ENCODE results near the gene BRINP2.
"Not testable (repeated sequence)": the region's sequence is repeated elsewhere in the genome, so short reads cannot be mapped to it uniquely, and the experiment has no call there.

BRINP2 gene

DNA sequence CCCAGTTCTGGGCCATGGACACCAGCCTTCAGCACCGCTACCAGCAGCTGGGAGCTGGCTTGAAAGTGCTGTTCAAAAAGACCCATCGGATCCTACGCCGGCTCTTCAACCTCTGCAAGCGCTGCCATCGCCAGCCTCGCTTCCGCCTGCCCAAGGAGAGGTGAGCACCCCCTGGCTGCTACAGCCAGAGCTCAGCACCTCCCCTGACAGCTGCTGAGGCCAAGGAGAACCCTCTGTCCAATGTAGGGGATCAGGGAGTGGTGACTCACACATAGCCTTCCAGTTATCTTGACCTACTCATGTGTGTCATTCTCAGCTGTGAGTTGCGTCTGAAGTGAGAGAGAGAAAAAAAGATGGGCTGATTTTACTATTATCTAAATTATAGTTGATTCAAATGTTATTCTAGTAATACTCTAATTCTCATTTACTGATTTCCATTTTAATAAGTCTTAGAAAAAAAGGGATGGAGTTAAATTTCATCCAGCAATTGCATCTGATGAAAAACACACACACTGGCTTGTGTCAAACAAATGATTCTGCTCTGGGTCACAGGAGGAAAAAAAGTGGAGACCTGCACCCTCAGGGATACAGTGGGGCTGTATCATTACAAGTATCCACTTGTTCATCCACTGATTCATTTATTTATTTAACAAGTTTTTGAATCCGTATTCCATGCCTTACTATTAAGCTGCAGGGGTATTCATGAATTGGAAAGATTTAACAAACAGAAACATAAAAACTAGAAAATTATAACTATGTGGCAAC is 108.0 kb downstream of the BRINP2 start:
- DNase-seq, result no peak

DNA sequence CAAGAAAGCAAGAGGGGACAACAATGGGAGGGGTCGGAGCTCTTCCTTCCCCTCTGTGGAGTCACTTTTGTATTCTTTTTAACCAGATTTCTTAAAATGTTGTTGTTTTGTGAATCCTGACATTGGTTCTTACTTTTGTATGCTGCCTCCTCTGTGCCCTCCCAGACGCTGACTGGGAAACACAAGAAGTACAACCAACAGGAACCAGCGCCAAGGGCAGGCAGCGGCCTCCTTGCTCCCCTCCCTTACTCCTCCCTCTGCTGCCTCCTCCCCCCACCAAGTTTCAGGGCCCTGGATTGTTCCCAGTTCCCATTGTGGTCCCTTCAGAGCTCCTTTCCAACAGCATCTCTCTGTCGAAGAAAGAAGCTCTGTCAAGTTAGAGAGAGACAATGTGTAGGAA is 111.1 kb downstream of the BRINP2 start:
- no peak for DNase-seq

- DNase-seq, result no peak
Observed at GRCh38 chr1:177282976-177283375, 112.2 kb downstream of the BRINP2 start.

- no peak for DNase-seq
Observed at GRCh38 chr1:177283380-177283779, 112.6 kb downstream of the BRINP2 start.

- no peak for DNase-seq
Observed at GRCh38 chr1:177286396-177286795, 115.6 kb downstream of the BRINP2 start.

DNA sequence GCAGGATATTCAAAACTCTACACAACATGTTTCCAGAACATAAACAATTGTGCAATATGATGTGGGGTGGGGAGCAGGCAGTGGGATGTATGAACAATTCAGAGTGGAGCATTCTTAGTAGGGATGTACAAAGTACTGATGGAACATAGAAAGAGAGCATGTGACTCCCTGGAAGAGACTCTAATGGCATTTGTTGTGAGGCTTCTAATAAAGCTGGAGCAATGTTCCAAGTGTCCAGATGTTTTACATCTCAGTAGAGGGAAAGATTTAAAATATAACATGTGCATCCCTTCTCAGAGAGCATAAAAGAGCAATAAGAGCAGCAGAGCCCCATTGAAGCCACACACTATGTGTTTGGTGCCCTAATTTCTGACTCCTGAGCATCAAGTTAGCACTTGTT is 116.5 kb downstream of the BRINP2 start:
- DNase-seq, result no peak

DNA sequence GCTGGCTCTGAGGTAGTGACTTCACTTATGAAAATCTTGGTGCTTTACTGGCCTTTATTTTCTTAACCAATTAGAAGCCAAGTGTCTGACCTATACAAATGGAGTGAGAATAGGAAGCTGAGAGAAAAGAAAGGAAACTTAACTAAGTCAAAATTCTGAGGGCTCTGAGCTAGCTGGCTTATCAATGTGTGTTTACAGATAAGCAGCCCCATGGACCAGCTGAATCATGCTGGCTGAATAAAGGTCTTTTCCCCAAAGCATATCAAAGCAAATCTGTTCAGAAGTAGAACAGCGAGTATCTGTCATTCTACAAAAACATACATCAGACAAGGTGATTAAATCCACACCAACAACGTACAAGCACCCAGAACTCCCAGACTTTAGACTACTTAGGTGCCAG is 117.2 kb downstream of the BRINP2 start:
- no peak for DNase-seq

DNA sequence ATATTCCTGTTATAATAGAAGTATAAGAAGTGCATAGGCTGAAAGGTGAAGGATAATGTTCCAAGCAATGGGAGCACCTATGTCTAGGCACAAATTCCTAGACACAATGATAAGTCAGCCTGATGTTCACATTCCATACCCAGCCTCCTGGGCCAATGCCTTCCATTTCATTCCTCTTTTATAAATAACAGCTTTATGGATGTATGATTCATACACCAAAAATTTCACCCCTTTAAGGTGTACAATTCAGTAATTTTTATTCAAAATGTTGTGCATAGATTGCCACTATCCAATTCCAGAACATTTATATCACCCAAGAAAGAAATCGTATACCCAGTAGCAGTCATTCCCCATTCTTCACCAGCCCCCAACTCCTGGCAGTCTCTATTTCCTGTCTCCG is 118.8 kb downstream of the BRINP2 start:
- DNase-seq, result no peak

DNA sequence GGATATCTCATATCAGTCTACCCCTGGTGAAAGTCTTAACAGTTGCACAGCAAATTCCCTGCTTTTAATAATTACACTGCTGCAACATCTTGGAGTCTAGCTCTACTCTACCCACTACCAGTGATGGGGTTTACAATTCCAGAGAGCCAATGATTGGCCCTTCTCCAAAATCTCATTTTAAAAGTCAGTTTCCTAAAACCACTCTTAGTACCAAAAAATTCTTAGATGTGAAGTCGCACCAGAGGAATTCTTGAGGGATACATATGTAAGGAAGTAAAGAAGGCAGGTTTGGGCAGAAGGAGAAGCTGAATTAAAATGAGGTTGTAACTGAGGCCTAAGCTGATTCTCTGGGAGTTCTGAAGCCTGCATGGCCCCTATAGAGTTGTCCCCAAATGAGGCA is 129.7 kb downstream of the BRINP2 start:
- DNase-seq, result no peak

DNA sequence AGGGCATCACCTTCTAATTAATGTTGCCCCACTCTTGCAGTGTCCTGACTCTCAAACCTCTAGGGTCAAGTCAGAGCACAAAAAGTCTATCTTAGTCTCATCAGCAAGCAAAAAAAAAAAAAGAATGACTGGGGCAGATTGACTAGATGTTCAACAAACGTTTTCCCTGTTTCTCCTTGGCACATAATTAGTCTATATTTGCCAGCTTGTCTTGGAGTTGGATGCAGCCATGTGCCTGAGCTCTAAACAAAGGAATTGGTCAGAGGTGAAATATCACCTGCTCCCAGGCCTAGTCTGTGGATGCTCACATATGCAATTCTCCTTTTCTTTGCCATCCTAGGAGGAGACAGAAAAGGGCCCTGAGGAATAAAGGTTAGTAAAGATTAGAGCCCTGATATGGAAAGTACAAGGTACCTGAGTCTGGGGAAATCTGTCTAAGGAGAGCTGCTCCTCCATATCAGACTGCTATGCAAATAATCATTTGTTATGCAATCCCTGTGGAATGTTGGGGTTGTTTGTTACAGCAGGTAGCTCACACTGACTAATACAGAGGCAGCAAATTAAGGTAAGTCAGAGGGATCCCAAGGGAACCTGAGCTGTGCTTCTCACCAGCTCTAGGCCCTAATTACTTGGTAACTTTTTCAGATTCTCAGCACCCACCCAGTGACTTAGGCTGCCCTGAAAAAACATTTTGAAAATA is 130.8 kb downstream of the BRINP2 start:
- no peak for DNase-seq

DNA sequence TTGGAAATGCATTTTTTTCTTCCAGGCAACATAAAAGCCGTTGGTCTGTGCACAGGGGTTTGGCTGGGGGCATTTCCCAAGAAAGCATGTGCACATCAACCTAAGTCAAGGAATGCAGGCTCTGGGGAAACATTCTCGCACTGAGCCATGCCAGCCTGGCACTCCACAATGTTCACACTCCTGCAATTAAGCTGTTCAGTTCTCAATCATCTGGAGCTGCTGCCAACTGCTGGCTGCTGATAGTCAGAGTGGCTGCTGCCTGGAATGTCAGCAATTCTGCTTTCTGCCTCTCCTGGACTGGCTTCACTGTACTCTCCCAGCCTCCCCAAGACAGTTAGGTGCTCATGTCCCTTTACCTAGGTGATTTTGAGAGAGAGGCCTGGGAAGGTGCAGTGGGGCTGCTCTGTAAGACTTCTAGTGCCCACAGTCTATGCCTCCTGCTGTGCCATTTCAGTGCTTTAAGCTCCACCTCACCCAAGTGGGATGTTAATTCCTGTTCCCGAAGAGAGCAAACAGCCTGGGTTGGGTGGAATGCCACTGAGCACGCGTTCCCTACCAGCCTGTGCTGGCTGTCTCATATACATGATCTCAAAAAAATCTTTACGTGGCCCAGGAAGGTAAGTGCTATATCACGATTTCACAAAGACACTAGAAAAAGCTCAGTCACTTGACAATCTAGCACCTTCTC is 131.7 kb downstream of the BRINP2 start:
- no peak for DNase-seq

DNA sequence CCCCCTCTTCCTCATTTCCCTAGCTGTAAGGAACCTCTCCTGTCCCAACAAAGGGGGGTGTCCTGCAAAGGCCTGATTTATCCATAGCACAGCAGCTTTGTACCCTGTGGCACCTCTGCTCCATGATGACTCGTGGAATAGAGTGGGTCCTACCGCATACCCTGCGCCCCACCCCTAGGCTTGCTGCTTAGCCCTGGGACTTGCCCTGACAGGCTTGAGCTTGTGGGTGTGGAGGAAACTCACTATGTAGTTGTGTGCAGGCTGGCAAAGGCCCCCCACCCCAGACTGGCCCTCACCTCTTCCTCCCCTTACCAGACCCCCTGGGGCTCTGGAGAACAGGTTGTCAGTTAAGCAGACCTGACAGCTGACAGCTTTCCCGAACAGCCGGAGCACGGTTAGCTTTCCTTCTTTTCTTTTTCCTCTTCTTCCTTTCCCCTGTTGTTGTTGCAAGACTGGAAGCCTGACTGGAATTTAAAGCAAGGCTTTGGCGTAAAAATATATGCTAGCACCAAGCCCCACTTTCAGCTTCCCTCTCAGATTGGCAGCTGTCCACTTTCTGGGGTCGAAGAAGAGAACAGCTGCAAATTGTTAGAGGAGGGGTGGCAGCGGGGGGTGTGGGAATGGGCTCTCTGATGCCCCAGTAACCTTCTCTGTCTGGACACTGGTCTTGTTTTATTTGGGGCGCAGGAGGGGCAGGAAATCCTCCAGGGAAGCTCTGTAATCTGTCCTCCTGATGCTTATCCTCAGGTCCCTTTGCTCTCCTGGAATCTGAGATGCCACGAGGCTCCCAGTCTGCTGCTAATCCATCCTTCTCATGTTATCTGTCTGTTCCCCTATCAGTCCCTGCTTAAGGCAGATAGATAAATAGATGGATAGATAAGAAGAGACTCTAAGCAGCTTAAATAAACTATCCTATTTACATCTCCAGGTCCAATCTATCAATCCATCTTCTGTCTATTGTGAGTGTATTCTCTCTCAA is 134.6 kb downstream of the BRINP2 start:
- DNase-seq, result no peak

- no peak for DNase-seq
Observed at GRCh38 chr1:177306019-177306415, 135.3 kb downstream of the BRINP2 start.

- no peak for DNase-seq
Observed at GRCh38 chr1:177306981-177307380, 136.2 kb downstream of the BRINP2 start.

GRCh38 chr1:177307771-177308170 is 137.0 kb downstream of the BRINP2 start:
- no peak for DNase-seq

- DNase-seq, result no peak
Observed at GRCh38 chr1:177309880-177310279, 139.1 kb downstream of the BRINP2 start.

GRCh38 chr1:177310326-177310725 is 139.6 kb downstream of the BRINP2 start:
- no peak for DNase-seq

GRCh38 chr1:177311111-177311510 is 140.4 kb downstream of the BRINP2 start:
- no peak for DNase-seq

- no peak for DNase-seq
Observed at GRCh38 chr1:177311586-177311985, 140.8 kb downstream of the BRINP2 start.

GRCh38 chr1:177315261-177315660 is 144.5 kb downstream of the BRINP2 start:
- no peak for DNase-seq

DNA sequence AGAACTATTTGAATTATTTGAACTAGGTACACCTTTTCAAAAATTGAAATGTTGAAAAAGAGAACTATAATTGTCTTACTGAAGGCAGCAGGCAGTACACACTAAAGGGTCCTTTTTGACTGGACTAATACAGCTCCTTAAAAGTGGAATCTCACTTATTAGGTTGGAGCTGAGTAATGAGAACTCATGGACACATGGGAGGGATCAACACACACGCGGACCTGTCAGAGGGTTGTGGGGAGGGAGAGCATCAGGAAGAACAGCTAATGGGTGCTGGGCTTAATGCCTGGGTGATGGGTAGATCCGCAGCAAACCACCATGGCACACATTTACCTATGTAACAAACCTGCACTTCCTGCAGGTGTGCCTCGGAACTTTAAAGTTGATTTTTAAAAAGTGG is 145.0 kb downstream of the BRINP2 start:
- no peak for DNase-seq

- DNase-seq, result not testable (repeated sequence)
Observed at GRCh38 chr1:177321434-177321833, 150.7 kb downstream of the BRINP2 start.

- no peak for DNase-seq
Observed at GRCh38 chr1:177328251-177328650, 157.5 kb downstream of the BRINP2 start.
